HG03159 (cell line): Measurements from ENCODE around the gene FSTL4.
A peak's percentile ranks its signal among the peaks of the same experiment; 100 is the strongest.

Source experiments
- ATAC-seq: cut with Tn5 transposase; IDR thresholded peaks from one replicate; pipeline ENCODE4 v1.9.1; 2021; ENCODE audit warnings: mild to moderate bottlenecking, moderate library complexity; ENCODE audit not compliant: unreplicated experiment

FSTL4 gene

GRCh38 chr5:133253070-133253469, 359.3 kb downstream of the FSTL4 start:
- ATAC-seq, result no peak

- ATAC-seq, result no peak
These were observed 360.2 kb downstream of the FSTL4 start for GRCh38 chr5:133252133-133252480.

- no peak for ATAC-seq
These were observed 360.8 kb downstream of the FSTL4 start for GRCh38 chr5:133251296-133252132.

GRCh38 chr5:133250527-133250926, 361.8 kb downstream of the FSTL4 start:
- no peak for ATAC-seq

GRCh38 chr5:133249593-133249992, 362.7 kb downstream of the FSTL4 start:
- no peak for ATAC-seq

GRCh38 chr5:133247881-133248624, 364.3 kb downstream of the FSTL4 start:
- ATAC-seq, result no peak

GRCh38 chr5:133247151-133247709, 365.1 kb downstream of the FSTL4 start:
- no peak for ATAC-seq

GRCh38 chr5:133246376-133247150, 365.8 kb downstream of the FSTL4 start:
- no peak for ATAC-seq

- ATAC-seq, result no peak
These were observed 366.3 kb downstream of the FSTL4 start for GRCh38 chr5:133246053-133246370.

GRCh38 chr5:133245191-133246052, 366.9 kb downstream of the FSTL4 start:
- ATAC-seq, result no peak

- peak; percentile 52 for ATAC-seq
These were observed 368.1 kb downstream of the FSTL4 start for GRCh38 chr5:133244242-133244641.

GRCh38 chr5:133243196-133243595, 369.1 kb downstream of the FSTL4 start:
- ATAC-seq, result no peak

- ATAC-seq, result no peak
These were observed 370.0 kb downstream of the FSTL4 start for GRCh38 chr5:133242221-133242835.

- no peak for ATAC-seq
These were observed 370.9 kb downstream of the FSTL4 start for GRCh38 chr5:133241179-133242092.

GRCh38 chr5:133240425-133241091, 371.8 kb downstream of the FSTL4 start:
- no peak for ATAC-seq

GRCh38 chr5:133238426-133239205, 373.7 kb downstream of the FSTL4 start:
- no peak for ATAC-seq

GRCh38 chr5:133236976-133237375, 375.4 kb downstream of the FSTL4 start:
- no peak for ATAC-seq

- ATAC-seq, result no peak
These were observed 375.8 kb downstream of the FSTL4 start for GRCh38 chr5:133236541-133236951.
